Mesothelial cell of epicardium (in vitro differentiated cells): ENCODE data around the gene NBEAL2. TPM values are rescaled to one million over a fixed set of nuclear protein-coding genes. Genes with fewer than 3 reads are reported as not detected.

Experiments used
- DNase-seq, 2 experiments: peaks; one replicate each; pipeline ENCODE4 v3.0.0; 2021; ENCODE audit warnings: low spot score in 2 of 2; ENCODE audit not compliant: unreplicated experiment in 2 of 2
- H3K27ac Mint-ChIP-seq: 2 replicates; pipeline ENCODE4 v1.8.0; 2021; ENCODE audit warnings: mixed read lengths
- H3K27me3 Mint-ChIP-seq: 2 replicates; pipeline ENCODE4 v1.8.0; 2021; ENCODE audit warnings: low read depth, mixed read lengths
- H3K36me3 Mint-ChIP-seq: 2 replicates; pipeline ENCODE4 v1.8.0; 2021; ENCODE audit warnings: mixed read lengths
- H3K4me1 Mint-ChIP-seq: 2 replicates; pipeline ENCODE4 v1.8.0; 2021; ENCODE audit warnings: mixed read lengths
- H3K4me3 Mint-ChIP-seq: 2 replicates; pipeline ENCODE4 v1.8.0; 2021; ENCODE audit warnings: mild to moderate bottlenecking, moderate library complexity, mixed read lengths
- H3K9me3 Mint-ChIP-seq: 2 replicates; pipeline ENCODE4 v1.8.0; 2021; ENCODE audit warnings: mixed read lengths
- total RNA-seq: library from RNA; stranded (reverse); gene quantifications from 3 replicates; pipeline ENCODE4 v1.2.1, GENCODE V29; 2021
- TF ChIP-seq, protein P1 (sequence below): fragments of 200-600 bp; sonication (generic); IDR thresholded peaks from one replicate; pipeline ENCODE4 v1.5.0; 2021; ENCODE audit warnings: antibody characterized with exemption; ENCODE audit not compliant: unreplicated experiment

NBEAL2 gene
- total RNA-seq, 1 donor from 2014 or later = 86.9 TPM

DNA sequence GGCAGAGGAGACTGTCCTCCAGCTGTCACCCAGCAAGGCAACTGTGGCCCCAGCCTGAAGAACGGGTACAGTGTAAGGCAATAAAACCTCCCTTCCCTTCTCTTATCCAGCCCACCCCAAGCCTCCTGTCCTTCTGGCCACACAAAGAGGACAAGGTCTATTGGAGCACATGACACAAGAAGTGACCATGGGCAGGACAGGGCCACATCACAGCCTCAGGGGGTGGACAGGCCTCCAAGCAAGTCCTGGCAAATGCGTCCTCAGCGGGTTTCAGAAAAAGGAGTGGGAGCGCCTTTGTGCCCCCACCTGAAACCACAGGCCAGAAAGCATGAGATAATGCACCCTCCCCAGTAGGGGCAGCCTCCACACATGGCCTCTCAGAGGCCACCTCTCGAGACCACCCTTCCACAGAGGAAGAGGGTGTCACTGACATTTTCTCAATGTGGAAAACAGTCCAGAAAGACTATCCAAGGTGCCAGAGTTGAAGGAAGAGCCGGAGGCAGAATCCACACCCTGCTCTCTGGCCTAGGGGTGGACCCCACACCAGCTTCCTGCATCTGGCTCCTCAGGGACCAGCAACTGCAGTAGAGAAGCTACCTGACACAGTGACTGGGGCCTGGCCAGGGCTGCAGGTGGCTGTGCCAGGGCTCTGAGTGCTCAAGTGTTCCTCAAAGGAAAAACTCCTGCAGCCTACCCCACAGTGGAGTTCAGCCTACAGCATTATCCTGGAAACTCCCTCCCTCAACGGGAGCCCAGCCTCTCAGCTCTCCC is 46.8 kb upstream of the NBEAL2 start:
- H3K4me3 Mint-ChIP-seq = no peak overlapping the region
- H3K27me3 Mint-ChIP-seq = no peaks in the 10 kb centered on the region
- peaks cover 13% of the 10 kb centered on the region for H3K36me3 Mint-ChIP-seq
- H3K9me3 Mint-ChIP-seq = peaks cover 11% of the 10 kb centered on the region
- H3K4me1 Mint-ChIP-seq = peaks cover 47% of the 10 kb centered on the region
- TF ChIP-seq, protein P1, sequence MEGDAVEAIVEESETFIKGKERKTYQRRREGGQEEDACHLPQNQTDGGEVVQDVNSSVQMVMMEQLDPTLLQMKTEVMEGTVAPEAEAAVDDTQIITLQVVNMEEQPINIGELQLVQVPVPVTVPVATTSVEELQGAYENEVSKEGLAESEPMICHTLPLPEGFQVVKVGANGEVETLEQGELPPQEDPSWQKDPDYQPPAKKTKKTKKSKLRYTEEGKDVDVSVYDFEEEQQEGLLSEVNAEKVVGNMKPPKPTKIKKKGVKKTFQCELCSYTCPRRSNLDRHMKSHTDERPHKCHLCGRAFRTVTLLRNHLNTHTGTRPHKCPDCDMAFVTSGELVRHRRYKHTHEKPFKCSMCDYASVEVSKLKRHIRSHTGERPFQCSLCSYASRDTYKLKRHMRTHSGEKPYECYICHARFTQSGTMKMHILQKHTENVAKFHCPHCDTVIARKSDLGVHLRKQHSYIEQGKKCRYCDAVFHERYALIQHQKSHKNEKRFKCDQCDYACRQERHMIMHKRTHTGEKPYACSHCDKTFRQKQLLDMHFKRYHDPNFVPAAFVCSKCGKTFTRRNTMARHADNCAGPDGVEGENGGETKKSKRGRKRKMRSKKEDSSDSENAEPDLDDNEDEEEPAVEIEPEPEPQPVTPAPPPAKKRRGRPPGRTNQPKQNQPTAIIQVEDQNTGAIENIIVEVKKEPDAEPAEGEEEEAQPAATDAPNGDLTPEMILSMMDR = no peak
- peak overlapping the region; percentile 68 for H3K27ac Mint-ChIP-seq
- DNase-seq = no peak

DNA sequence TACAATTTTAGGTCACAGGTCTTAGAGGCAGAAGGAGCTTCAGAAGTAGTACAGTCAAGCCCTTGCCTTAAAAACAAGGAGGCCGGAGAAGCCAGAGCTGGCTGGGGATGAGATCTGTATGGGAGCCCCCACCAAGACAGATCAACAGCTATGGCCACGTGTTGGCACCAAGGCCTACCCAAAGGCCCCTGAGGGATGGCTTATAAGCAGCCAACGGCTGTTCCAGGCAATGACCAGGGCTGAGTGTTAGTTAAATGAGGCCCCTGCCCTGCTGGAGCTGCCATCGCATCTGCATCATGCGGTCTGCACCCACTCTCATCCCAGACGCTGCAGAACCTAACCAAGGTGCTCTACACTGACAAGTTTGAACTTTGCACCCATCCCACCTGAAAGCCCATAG is 46.2 kb upstream of the NBEAL2 start:
- Mint-ChIP-seq H3K36me3 (peaks cover 14% of the 10 kb centered on the region), H3K27me3 (no peaks in the 10 kb centered on the region), H3K4me3 (no peak overlapping the region), H3K4me1 (peaks cover 47% of the 10 kb centered on the region), H3K9me3 (peaks cover 9% of the 10 kb centered on the region), H3K27ac (no peak overlapping the region)
- TF ChIP-seq, protein P1 = no peak
- DNase-seq = no peak

DNA sequence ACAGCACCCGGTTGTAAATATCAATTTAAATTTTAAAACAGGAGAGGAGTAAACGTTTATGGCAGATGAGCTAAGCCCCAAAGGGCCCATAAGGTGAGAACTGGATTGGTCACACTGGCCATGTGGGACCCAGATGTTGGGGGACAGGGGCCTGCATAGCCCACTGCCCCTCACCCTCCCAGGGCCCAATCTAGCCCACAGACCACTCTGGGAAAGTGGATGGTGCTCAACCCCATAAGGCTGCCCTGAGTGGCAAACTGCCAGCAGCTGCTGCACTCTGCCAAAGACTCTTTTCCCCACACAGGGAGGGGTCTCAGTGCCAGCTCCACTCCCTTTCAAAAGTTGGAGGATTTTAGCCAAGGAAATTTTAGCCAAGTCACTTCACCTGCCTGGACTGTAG is 45.4 kb upstream of the NBEAL2 start:
- no peak for DNase-seq
- Mint-ChIP-seq H3K4me3 (no peak overlapping the region), H3K4me1 (peaks cover 47% of the 10 kb centered on the region), H3K36me3 (peaks cover 10% of the 10 kb centered on the region), H3K27me3 (no peaks in the 10 kb centered on the region), H3K27ac (peak overlapping the region; percentile 93), H3K9me3 (peaks cover 1% of the 10 kb centered on the region)
- TF ChIP-seq, protein P1 = no peak

DNA sequence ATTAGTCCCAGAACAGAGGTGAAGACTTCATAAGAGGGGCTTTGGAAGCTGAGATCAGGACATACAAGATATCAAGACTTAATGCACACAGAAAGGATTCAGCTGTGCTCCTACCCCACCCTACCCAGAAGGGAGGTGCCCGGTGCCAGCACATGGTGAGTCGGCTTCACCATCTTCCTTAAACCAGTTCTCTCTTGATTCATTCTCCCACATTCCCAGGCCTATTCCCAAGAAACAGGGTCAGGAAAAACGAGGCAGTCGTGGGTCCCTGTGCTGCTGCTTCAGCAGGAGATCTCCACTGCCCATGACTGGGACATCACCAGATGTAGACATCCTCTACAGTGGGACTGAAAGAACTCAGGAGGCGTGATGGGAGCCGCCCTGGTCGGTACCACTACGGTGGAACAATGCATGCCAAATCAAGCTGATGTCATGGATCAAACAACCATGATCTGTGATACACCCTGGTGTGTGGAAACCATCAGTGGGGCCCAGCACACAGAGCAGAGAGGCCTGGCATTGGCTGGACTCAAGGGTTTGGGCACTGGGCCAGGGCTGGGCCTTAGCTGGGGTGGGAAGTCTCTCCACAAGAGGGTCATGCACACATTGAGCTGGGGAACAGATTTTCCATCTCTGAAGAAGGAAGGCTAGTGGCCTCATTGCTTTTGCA is 44.8 kb upstream of the NBEAL2 start:
- Mint-ChIP-seq H3K4me1 (peaks cover 47% of the 10 kb centered on the region), H3K27me3 (no peaks in the 10 kb centered on the region), H3K9me3 (no peaks in the 10 kb centered on the region), H3K4me3 (no peak overlapping the region), H3K36me3 (peaks cover 11% of the 10 kb centered on the region), H3K27ac (peak overlapping the region; percentile 93)
- TF ChIP-seq, protein P1 = no peak
- no peak for DNase-seq

DNA sequence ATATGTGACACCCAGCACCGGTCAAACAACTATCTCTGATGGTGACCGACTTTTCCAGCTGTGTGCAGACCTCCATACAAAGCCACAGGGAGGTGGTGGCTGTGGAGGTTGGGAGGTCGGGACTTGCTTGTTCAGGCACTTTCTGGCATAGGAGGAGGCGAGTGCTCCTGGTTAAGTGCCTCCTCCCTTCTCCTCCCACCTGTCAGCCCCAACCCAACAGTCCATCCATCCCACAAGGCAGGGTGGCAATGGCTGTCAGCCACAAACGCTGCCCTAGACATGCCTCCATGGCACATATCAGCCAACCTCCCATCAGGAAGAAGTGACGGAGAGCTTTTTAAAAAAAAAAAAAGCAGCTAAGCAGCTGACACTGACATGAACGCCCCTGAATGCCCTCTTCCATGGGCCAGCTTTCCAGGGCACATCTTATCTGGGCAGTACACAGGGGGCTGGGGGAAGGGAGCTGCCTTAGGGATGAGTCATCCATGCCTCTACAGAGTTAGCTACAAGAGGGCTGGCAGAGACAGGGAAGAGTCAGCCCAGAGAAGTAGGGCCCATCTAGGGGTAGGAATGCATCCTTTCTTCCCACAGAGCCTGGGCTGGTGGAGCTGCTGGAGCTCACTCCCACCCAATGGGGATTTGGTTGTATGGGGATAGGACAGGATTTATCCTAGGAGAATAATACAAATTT is 44.2 kb upstream of the NBEAL2 start:
- H3K27ac Mint-ChIP-seq = peak overlapping the region; percentile 93
- peaks cover 17% of the 10 kb centered on the region for H3K36me3 Mint-ChIP-seq
- no peaks in the 10 kb centered on the region for H3K9me3 Mint-ChIP-seq
- H3K27me3 Mint-ChIP-seq = no peaks in the 10 kb centered on the region
- DNase-seq = peak; percentile 58 to 63
- TF ChIP-seq, protein P1 = no peak
- no peak overlapping the region for H3K4me3 Mint-ChIP-seq
- peaks cover 47% of the 10 kb centered on the region for H3K4me1 Mint-ChIP-seq
